ENCODE data around the gene TRPV4.

GRCh38 chr12:109741970-109742703, 91.1 kb downstream of the TRPV4 start:
- TF ChIP-seq POLR2AphosphoS5 (IDR thresholded peaks at IDR 0.05; ENCODE audit: low read depth, low read length) (no peak), POLR2A (IDR thresholded peaks at IDR 0.05; ENCODE audit: low read depth, low read length) (no peak)
